ENCODE measurements around the gene UNC5B. TPM values are rescaled to one million over a fixed set of nuclear protein-coding genes. Genes with fewer than 3 reads are reported as not detected.

Gene UNC5B
- total RNA-seq, 1 experiment from 2014 or later, result 9.9 TPM

DNA sequence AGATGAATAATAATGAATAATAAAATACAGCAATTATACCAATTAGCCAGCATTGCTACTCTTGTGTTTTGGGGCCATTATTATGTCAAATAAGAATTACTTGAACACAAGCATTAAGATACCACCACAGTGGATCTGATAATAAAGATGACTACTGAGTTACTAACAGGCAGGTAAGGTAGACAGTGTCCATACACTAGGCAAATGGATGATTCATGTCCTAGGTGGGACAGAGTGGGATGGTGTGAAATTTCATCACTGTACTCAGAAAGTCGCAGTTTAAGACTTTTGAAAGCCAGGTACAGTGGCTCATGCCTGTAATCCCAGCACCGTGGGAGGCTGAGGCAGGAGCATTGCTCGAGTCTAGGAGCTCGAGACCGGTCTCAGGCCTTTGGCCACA is 8.7 kb upstream of the UNC5B start:
- TF ChIP-seq CTCF (conservative IDR thresholded peaks at IDR 0.05; ENCODE audit: low read depth, low read length) (no peak), EZH2 (IDR thresholded peaks at IDR 0.05; ENCODE audit: borderline replicate concordance, low read depth, low read length, poor library complexity, severe bottlenecking) (no peak)
- Histone ChIP-seq H3K27me3 (replicated peaks; ENCODE audit: insufficient read depth, low read depth, low read length, poor library complexity) (no peaks in the 10 kb centered on the region), H3K36me3 (ENCODE audit: insufficient read depth, low read length, poor library complexity, severe bottlenecking) (no peaks in the 10 kb centered on the region), H3K9me3 (ENCODE audit: low read depth, low read length, poor library complexity, severe bottlenecking) (peaks cover under 1% of the 10 kb centered on the region), H3K27ac (ENCODE audit: low read depth, low read length, poor library complexity, severe bottlenecking) (no peak overlapping the region), H3K4me3 (ENCODE audit: low read depth, low read length, poor library complexity, severe bottlenecking) (no peak overlapping the region), H3K4me1 (ENCODE audit: insufficient read depth, low read length, poor library complexity, severe bottlenecking) (no peaks in the 10 kb centered on the region)
- intact Hi-C loops (cut with micrococcal nuclease; ENCODE audit: unreplicated experiment), result no loop called here
- POLR2A ChIA-PET (ENCODE audit: low non-redundant PET), result no interaction called here
- BruUV-seq (replicated peaks), result no TSS peak
- DNase-seq (ENCODE audit: low spot score), result no peak
- CTCF ChIA-PET, result no interaction called here

DNA sequence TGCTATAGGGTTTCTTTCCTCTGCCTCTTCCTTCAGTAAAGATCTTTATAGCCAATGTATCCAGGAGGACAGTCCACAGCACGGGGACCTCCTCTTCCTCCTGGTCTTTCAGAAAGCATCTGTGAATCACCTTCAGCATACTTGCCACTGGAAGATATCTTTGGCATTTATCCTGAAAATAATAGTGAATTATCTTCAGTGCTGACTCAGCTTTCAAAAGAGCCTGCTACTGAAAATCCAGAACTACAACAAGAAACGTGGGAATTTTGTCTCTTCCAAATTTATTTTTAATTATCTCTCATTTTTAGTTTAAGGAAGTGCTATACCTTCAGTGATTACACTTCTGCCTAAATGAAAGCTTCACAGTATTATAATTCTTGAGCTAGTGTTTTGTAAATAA is 7.6 kb upstream of the UNC5B start:
- Histone ChIP-seq H3K9me3 (ENCODE audit: low read depth, low read length, poor library complexity, severe bottlenecking) (no peaks in the 10 kb centered on the region), H3K4me3 (ENCODE audit: low read depth, low read length, poor library complexity, severe bottlenecking) (no peak overlapping the region), H3K36me3 (ENCODE audit: insufficient read depth, low read length, poor library complexity, severe bottlenecking) (no peaks in the 10 kb centered on the region), H3K4me1 (ENCODE audit: insufficient read depth, low read length, poor library complexity, severe bottlenecking) (peaks cover 2% of the 10 kb centered on the region), H3K27me3 (replicated peaks; ENCODE audit: insufficient read depth, low read depth, low read length, poor library complexity) (no peaks in the 10 kb centered on the region), H3K27ac (ENCODE audit: low read depth, low read length, poor library complexity, severe bottlenecking) (no peak overlapping the region)
- ChIA-PET CTCF (no interaction called here), POLR2A (ENCODE audit: low non-redundant PET) (no interaction called here)
- no TSS peak for BruUV-seq (replicated peaks)
- intact Hi-C loops (cut with micrococcal nuclease; ENCODE audit: unreplicated experiment), result no loop called here
- no peak for DNase-seq (ENCODE audit: low spot score)
- TF ChIP-seq CTCF (conservative IDR thresholded peaks at IDR 0.05; ENCODE audit: low read depth, low read length) (no peak), EZH2 (IDR thresholded peaks at IDR 0.05; ENCODE audit: borderline replicate concordance, low read depth, low read length, poor library complexity, severe bottlenecking) (no peak)

- CTCF ChIA-PET, result interaction anchor here (1.2 kb wide), 1 partner anchor 280 kb away, joined by 5 read pairs; no protein-coding TSS in a partner anchor
- Histone ChIP-seq H3K27me3 (replicated peaks; ENCODE audit: insufficient read depth, low read depth, low read length, poor library complexity) (no peaks in the 10 kb centered on the region), H3K4me1 (ENCODE audit: insufficient read depth, low read length, poor library complexity, severe bottlenecking) (peaks cover 8% of the 10 kb centered on the region), H3K9me3 (ENCODE audit: low read depth, low read length, poor library complexity, severe bottlenecking) (no peaks in the 10 kb centered on the region), H3K4me3 (ENCODE audit: low read depth, low read length, poor library complexity, severe bottlenecking) (no peak overlapping the region), H3K27ac (ENCODE audit: low read depth, low read length, poor library complexity, severe bottlenecking) (no peak overlapping the region), H3K36me3 (ENCODE audit: insufficient read depth, low read length, poor library complexity, severe bottlenecking) (no peaks in the 10 kb centered on the region)
- BruUV-seq (replicated peaks), result no TSS peak
- no peak for DNase-seq (ENCODE audit: low spot score)
- TF ChIP-seq EZH2 (IDR thresholded peaks at IDR 0.05; ENCODE audit: borderline replicate concordance, low read depth, low read length, poor library complexity, severe bottlenecking), result no peak
- no peak for TF ChIP-seq CTCF (conservative IDR thresholded peaks at IDR 0.05; ENCODE audit: low read depth, low read length)
- intact Hi-C loops (cut with micrococcal nuclease; ENCODE audit: unreplicated experiment), result no loop called here
- POLR2A ChIA-PET (ENCODE audit: low non-redundant PET), result no interaction called here
Observed at GRCh38 chr10:71205468-71205867, 6.9 kb upstream of the UNC5B start.

Measured in A673 (cell line).